ENCODE data around the gene RBMS1. TPM values are rescaled to one million over a fixed set of nuclear protein-coding genes. Genes with fewer than 3 reads are reported as not detected.

RBMS1 gene
- total and polyA plus RNA-seq, 2 of the 13 experiments (the other 11 are each of a cell fraction or from before 2014, with no cell fraction given): 55.5 to 110 TPM

DNA sequence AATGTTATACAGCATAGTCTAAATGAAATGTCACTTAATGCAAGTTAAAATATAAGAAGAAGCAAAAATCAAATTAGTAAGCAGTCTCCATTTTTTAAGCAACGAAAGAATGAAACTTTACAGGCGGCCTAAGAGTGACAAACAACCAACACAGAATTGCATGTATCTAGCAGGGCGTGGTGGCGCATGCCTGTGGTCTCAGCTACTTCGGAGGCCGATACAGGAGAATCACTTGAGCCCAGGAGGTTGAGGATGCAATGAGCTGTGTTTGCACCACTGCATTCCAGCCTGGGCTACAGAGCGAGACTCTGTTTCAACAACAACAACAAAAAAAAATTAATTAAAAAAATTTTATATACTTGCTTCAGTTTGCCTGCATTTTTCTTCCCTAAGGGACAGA is 16.6 kb downstream of the RBMS1 start:
- FAIRE-seq: no peak
- ATAC-seq: no peak
- CTCF ChIA-PET (ENCODE audit: low intra/inter-chr PET ratio, low total read pairs): no interaction called here
- Histone ChIP-seq H3K9me3 (ENCODE audit: low read length) (no peaks in the 10 kb centered on the region), H2AFZ (ENCODE audit: low read length) (no peak overlapping the region), H3K79me2 (ENCODE audit: insufficient read depth, low read length) (peaks cover 87% of the 10 kb centered on the region), H3K9ac (ENCODE audit: insufficient read depth, low read depth, low read length) (no peak overlapping the region), H3K27ac (ENCODE audit: extremely low read length, insufficient read depth, low read length) (no peak overlapping the region), H4K20me1 (ENCODE audit: insufficient read depth, low read length) (peaks cover 39% of the 10 kb centered on the region), H3K4me1 (ENCODE audit: insufficient read depth, low read length) (peaks cover 29% of the 10 kb centered on the region), H3K36me3 (replicated peaks in 1 of 2; ENCODE audit: control insufficient read depth in 1 of 2, insufficient read depth in 2 of 2, low read length in 2 of 2) (peaks cover 0 to 6% of the 10 kb centered on the region in 2 experiments; a peak in 1 of 5 replicates), H3K27me3 (ENCODE audit: control insufficient read depth in 1 of 2, insufficient read depth in 2 of 2, low read length in 2 of 2) (no peaks in the 10 kb centered on the region), H3K4me3 (replicated peaks in 1 of 3; ENCODE audit: insufficient read depth in 1 of 3, low read depth in 2 of 3, low read length in 3 of 3) (no peak overlapping the region), H3K4me2 (ENCODE audit: low read depth, low read length) (no peak overlapping the region)
- intact Hi-C loops (cut with micrococcal nuclease; ENCODE audit: unreplicated experiment): no loop called here
- WGBS (ENCODE audit: low lambda C conversion rate): 97% methylated on average over 7 of the region's 7 CpGs
- in situ Hi-C loops (cut with HindIII; ENCODE audit: extremely low pct_ligation_motif_present, low pct_unique_long_range_greater_than_20kb): no loop called here
- BruUV-seq (replicated peaks): no TSS peak
- POLR2A ChIA-PET: no interaction called here
- no peak for DNase-seq (ENCODE audit: low spot score)
- TF ChIP-seq TOE1 (CRISPR knock-in tag; IDR thresholded peaks at IDR 0.05) (no peak), GATAD2A (CRISPR knock-in tag; IDR thresholded peaks at IDR 0.05) (no peak), HNRNPK (IDR thresholded peaks at IDR 0.05; ENCODE audit: low read depth, low read length, poor library complexity, severe bottlenecking) (no peak), ZNF460 (CRISPR knock-in tag; IDR thresholded peaks at IDR 0.05; ENCODE audit: borderline replicate concordance) (no peak)
- TF ChIP-seq, protein P1, sequence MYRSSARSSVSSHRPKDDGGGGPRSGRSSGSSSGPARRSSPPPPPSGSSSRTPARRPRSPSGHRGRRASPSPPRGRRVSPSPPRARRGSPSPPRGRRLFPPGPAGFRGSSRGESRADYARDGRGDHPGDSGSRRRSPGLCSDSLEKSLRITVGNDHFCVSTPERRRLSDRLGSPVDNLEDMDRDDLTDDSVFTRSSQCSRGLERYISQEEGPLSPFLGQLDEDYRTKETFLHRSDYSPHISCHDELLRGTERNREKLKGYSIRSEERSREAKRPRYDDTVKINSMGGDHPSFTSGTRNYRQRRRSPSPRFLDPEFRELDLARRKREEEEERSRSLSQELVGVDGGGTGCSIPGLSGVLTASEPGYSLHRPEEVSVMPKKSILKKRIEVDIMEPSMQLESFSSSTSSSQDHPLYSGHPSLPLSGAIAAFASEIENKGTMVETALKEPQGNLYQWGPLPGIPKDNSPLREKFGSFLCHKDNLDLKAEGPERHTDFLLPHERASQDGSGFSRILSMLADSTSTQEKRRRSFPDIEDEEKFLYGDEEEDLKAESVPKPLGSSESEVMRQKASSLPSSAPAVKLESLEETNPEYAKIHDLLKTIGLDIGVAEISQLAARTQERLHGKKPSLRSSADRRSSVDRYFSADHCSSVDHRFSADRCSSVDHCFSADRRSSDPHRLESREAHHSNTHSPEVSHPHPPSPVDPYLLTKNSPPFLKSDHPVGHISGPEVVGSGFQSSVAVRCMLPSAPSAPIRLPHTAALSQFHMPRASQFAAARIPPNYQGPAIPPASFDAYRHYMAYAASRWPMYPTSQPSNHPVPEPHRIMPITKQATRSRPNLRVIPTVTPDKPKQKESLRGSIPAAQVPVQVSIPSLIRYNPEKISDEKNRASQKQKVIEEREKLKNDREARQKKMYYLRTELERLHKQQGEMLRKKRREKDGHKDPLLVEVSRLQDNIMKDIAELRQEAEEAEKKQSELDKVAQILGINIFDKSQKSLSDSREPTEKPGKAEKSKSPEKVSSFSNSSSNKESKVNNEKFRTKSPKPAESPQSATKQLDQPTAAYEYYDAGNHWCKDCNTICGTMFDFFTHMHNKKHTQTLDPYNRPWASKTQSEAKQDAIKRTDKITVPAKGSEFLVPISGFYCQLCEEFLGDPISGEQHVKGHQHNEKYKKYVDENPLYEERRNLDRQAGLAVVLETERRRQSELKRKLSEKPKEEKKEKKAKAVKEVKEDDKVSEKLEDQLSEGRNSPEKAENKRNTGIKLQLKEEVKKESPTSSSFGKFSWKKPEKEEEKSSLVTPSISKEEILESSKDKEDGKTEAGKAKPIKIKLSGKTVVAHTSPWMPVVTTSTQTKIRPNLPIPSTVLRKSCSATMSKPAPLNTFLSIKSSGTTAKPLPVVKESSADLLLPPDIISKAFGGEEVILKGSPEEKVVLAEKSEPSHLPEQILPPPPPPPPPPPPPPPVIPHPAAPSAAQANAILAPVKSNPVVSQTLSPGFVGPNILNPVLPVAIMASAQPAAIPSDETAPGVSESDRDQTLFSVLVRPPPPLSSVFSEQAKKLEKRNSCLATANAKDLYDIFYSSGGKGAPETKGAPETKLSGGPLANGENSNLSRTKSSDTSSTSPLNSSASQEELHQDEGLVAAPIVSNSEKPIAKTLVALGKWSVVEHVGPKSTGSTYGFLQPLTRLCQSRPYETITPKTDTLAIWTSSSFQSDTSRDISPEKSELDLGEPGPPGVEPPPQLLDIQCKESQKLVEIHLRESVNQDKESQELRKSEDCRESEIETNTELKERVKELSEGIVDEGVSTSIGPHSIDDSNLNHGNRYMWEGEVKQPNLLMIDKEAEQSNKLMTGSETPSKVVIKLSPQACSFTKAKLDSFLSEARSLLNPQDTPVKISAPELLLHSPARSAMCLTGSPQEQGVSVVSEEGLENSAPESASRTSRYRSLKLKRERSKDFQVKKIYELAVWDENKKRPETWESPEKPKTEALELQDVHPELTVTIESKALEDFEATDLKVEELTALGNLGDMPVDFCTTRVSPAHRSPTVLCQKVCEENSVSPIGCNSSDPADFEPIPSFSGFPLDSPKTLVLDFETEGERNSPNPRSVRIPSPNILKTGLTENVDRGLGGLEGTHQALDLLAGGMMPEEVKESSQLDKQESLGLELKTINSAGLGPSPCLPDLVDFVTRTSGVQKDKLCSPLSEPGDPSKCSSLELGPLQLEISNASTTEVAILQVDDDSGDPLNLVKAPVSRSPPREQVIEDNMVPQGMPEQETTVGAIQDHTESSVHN (CRISPR knock-in tag; IDR thresholded peaks at IDR 0.05): no peak
- TF ChIP-seq, protein P2, sequence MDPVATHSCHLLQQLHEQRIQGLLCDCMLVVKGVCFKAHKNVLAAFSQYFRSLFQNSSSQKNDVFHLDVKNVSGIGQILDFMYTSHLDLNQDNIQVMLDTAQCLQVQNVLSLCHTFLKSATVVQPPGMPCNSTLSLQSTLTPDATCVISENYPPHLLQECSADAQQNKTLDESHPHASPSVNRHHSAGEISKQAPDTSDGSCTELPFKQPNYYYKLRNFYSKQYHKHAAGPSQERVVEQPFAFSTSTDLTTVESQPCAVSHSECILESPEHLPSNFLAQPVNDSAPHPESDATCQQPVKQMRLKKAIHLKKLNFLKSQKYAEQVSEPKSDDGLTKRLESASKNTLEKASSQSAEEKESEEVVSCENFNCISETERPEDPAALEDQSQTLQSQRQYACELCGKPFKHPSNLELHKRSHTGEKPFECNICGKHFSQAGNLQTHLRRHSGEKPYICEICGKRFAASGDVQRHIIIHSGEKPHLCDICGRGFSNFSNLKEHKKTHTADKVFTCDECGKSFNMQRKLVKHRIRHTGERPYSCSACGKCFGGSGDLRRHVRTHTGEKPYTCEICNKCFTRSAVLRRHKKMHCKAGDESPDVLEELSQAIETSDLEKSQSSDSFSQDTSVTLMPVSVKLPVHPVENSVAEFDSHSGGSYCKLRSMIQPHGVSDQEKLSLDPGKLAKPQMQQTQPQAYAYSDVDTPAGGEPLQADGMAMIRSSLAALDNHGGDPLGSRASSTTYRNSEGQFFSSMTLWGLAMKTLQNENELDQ (CRISPR knock-in tag; IDR thresholded peaks at IDR 0.05; ENCODE audit: borderline replicate concordance): no peak
- TF ChIP-seq, protein P3, sequence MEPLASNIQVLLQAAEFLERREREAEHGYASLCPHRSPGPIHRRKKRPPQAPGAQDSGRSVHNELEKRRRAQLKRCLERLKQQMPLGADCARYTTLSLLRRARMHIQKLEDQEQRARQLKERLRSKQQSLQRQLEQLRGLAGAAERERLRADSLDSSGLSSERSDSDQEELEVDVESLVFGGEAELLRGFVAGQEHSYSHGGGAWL (CRISPR knock-in tag; IDR thresholded peaks at IDR 0.05): no peak

Measured in HepG2 (cell line).